ENCODE results near the gene EYA2. TPM values are rescaled to one million over a fixed set of nuclear protein-coding genes. Genes with fewer than 3 reads are reported as not detected.

The EYA2 gene
- total RNA-seq, 1 experiment from 2014 or later = 0.74 TPM

- H3K79me2 ChIP-seq (ENCODE audit: insufficient read depth, low read length) = no peaks in the 10 kb centered on the region
- H3K14ac ChIP-seq (ENCODE audit: insufficient read depth, low read length) = no peak overlapping the region
- no peak overlapping the region for H3K4me2 ChIP-seq (ENCODE audit: insufficient read depth, insufficient read length, low read length)
- no peaks in the 10 kb centered on the region for H3K9me3 ChIP-seq (ENCODE audit: control insufficient read depth, low read depth, low read length)
- no peak overlapping the region for H2BK20ac ChIP-seq (ENCODE audit: low read depth, low read length, poor library complexity, severe bottlenecking)
- Mint-ChIP-seq H3K4me3 (no peak overlapping the region), H3K4me1 (peaks cover 13 to 24% of the 10 kb centered on the region in 2 experiments), H3K9me3 (peaks cover 11 to 12% of the 10 kb centered on the region in 2 experiments), H3K27me3 (ENCODE audit: low read depth) (no peaks in the 10 kb centered on the region), H3K36me3 (ENCODE audit: insufficient read depth in 1 of 3, low read depth in 3 of 3) (peaks cover 0 to 6% (median 0%) of the 10 kb centered on the region in 3 experiments; a peak in 4 of 7 replicates), H3K27ac (no peak overlapping the region)
- H2BK5ac ChIP-seq (ENCODE audit: insufficient read length, low read length) = no peak overlapping the region
- no peaks in the 10 kb centered on the region for H3K79me1 ChIP-seq (ENCODE audit: insufficient read depth, low read depth, low read length, poor library complexity, severe bottlenecking)
- H2AFZ ChIP-seq (ENCODE audit: low read length) = no peak overlapping the region
- no peaks in the 10 kb centered on the region for H3K23me2 ChIP-seq (ENCODE audit: insufficient read length, low read depth, low read length, poor library complexity, severe bottlenecking)
- H2BK15ac ChIP-seq (ENCODE audit: low read depth, low read length) = no peak overlapping the region
- no peak for DNase-seq
- H3K4ac ChIP-seq (ENCODE audit: low read depth, low read length) = no peak overlapping the region
- H4K91ac ChIP-seq (ENCODE audit: insufficient read length, low read depth, low read length) = no peak overlapping the region
- no peak overlapping the region for H3K27ac ChIP-seq (ENCODE audit: insufficient read length, low read depth, low read length)
- no peak overlapping the region for H2AK5ac ChIP-seq (ENCODE audit: insufficient read length, low read length)
- H3K56ac ChIP-seq (ENCODE audit: insufficient read length, low read depth, low read length) = no peak overlapping the region
- no peak overlapping the region for H3K23ac ChIP-seq (ENCODE audit: insufficient read length, low read depth, low read length)
- H3T11ph ChIP-seq (ENCODE audit: low read length) = no peak overlapping the region
- no peaks in the 10 kb centered on the region for H3K27me3 ChIP-seq (ENCODE audit: insufficient read depth, low read length)
- WGBS (ENCODE audit: extremely low coverage, insufficient read length, low lambda C conversion rate) = no CpG with 5 or more reads among the region's 1 CpG
- no peak for TF ChIP-seq CTCF (conservative IDR thresholded peaks at IDR 0.05)
- no peak overlapping the region for H2BK12ac ChIP-seq (ENCODE audit: insufficient read length, low read depth, low read length)
- H3K4me1 ChIP-seq (ENCODE audit: insufficient read depth, low read length) = no peaks in the 10 kb centered on the region; the same call in 1 of the 2 replicates
- H3K9ac ChIP-seq (ENCODE audit: extremely low read depth, insufficient read length, low read length) = no peak overlapping the region
- no peak overlapping the region for H4K5ac ChIP-seq (ENCODE audit: insufficient read length, low read depth, low read length)
- no peak overlapping the region for H2BK120ac ChIP-seq (ENCODE audit: low read depth, low read length, poor library complexity, severe bottlenecking)
- H4K20me1 ChIP-seq (ENCODE audit: control insufficient read depth, insufficient read depth, insufficient read length) = no peaks in the 10 kb centered on the region
- H4K8ac ChIP-seq (replicated peaks; ENCODE audit: insufficient read length, low read depth, low read length) = no peak overlapping the region
- H3K18ac ChIP-seq (ENCODE audit: insufficient read length, low read depth, low read length) = no peak overlapping the region
Measured at GRCh38 chr20:47110819-47111218, 216.2 kb downstream of the EYA2 start.
